Measurements from ENCODE around the gene IKZF3.

- TF ChIP-seq CTCF (IDR thresholded peaks at IDR 0.05; ENCODE audit: poor library complexity, severe bottlenecking), result no peak
- no peak for TF ChIP-seq POLR2AphosphoS5 (IDR thresholded peaks at IDR 0.05)
- TF ChIP-seq REST (IDR thresholded peaks at IDR 0.05; ENCODE audit: borderline replicate concordance), result no peak
- TF ChIP-seq EZH2 (IDR thresholded peaks at IDR 0.05; ENCODE audit: borderline replicate concordance, insufficient read depth, low read length, poor library complexity, severe bottlenecking), result no peak
- TF ChIP-seq SMC3 (conservative IDR thresholded peaks at IDR 0.05; ENCODE audit: poor library complexity), result no peak
- TF ChIP-seq EP300 (conservative IDR thresholded peaks at IDR 0.05; ENCODE audit: poor library complexity, severe bottlenecking), result no peak
- no peak for TF ChIP-seq TAF1 (IDR thresholded peaks at IDR 0.05; ENCODE audit: low read depth)
- TF ChIP-seq RAD21 (conservative IDR thresholded peaks at IDR 0.05), result no peak
- no peak for TF ChIP-seq MXI1 (conservative IDR thresholded peaks at IDR 0.05; ENCODE audit: poor library complexity, severe bottlenecking)
Observed at GRCh38 chr17:39782481-39782880, 81.6 kb downstream of the IKZF3 start.

Measured in neural cell (in vitro differentiated cells).